GM12801 (cell line): Measurements from ENCODE around the gene TOMM22.

Experiments
- CTCF ChIP-seq: IDR thresholded peaks from one replicate; pipeline ENCODE4 v1.5.1; 2011; ENCODE audit warnings: control low read depth; ENCODE audit not compliant: insufficient read length; ENCODE audit errors: extremely low read depth

Gene TOMM22

GRCh38 chr22:38681582-38682335 is at the start of gene TOMM22:
Gene TOMM22 (plus strand): TSS chr22:38681957. CDS start chr22:38681979, 22 bp downstream.
- no peak for TF ChIP-seq CTCF

GRCh38 chr22:38632528-38632927 is 49.2 kb upstream of the TOMM22 start:
- no peak for TF ChIP-seq CTCF

GRCh38 chr22:38638216-38638615 is 43.5 kb upstream of the TOMM22 start:
- TF ChIP-seq CTCF: no peak

GRCh38 chr22:38638728-38639127 is 43.0 kb upstream of the TOMM22 start:
- TF ChIP-seq CTCF: no peak

- TF ChIP-seq CTCF: no peak
Observed at GRCh38 chr22:38641476-38642040, 40.2 kb upstream of the TOMM22 start.

GRCh38 chr22:38645430-38645829 is 36.3 kb upstream of the TOMM22 start:
- TF ChIP-seq CTCF: no peak

GRCh38 chr22:38649841-38650522 is 31.8 kb upstream of the TOMM22 start:
- no peak for TF ChIP-seq CTCF
